Measurements from ENCODE around the gene IQSEC3. TPM values are rescaled to one million over a fixed set of nuclear protein-coding genes. Genes with fewer than 3 reads are reported as not detected.

The IQSEC3 gene
- total RNA-seq, 1 experiment from 2014 or later, result not detected

DNA sequence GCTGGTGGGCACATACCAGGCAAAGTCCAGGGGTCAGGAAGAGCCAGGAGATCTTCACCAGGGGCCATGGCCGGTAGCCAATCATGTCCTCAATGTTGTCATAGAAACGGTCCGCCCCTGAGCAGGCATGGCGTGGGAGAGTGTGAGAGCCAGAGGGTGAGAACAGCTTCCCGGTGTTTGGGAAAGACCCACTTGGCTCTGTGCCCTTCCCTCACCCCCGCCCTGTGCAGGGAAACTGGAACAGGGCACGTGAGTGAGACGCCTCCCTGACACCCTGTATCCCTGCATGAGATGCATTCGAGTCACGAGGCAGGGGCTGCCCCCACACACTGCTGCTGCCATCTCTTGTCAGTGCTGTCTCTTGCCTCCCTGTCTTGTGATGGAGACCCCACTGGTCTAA lies 126.7 kb downstream of the IQSEC3 start:
- no TSS peak for BruUV-seq (replicated peaks)
- no peaks in the 10 kb centered on the region for H3K9me3 ChIP-seq (ENCODE audit: control insufficient read depth, insufficient read depth, low read depth, low read length)
- no peak overlapping the region for H3K4me3 ChIP-seq (ENCODE audit: low read depth in 2 of 2, low read length in 2 of 2)
- no peak for TF ChIP-seq TCF7L2 (IDR thresholded peaks at IDR 0.05; ENCODE audit: low read depth, low read length)
- TF ChIP-seq, protein P1, sequence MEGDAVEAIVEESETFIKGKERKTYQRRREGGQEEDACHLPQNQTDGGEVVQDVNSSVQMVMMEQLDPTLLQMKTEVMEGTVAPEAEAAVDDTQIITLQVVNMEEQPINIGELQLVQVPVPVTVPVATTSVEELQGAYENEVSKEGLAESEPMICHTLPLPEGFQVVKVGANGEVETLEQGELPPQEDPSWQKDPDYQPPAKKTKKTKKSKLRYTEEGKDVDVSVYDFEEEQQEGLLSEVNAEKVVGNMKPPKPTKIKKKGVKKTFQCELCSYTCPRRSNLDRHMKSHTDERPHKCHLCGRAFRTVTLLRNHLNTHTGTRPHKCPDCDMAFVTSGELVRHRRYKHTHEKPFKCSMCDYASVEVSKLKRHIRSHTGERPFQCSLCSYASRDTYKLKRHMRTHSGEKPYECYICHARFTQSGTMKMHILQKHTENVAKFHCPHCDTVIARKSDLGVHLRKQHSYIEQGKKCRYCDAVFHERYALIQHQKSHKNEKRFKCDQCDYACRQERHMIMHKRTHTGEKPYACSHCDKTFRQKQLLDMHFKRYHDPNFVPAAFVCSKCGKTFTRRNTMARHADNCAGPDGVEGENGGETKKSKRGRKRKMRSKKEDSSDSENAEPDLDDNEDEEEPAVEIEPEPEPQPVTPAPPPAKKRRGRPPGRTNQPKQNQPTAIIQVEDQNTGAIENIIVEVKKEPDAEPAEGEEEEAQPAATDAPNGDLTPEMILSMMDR (IDR thresholded peaks at IDR 0.05), result no peak
- no peak for TF ChIP-seq POLR2AphosphoS5 (IDR thresholded peaks at IDR 0.05; ENCODE audit: low read depth, low read length)
- no peak for TF ChIP-seq SIN3A (IDR thresholded peaks at IDR 0.05; ENCODE audit: borderline replicate concordance, insufficient read depth, low read depth, low read length)
- POLR2A ChIA-PET, result no interaction called here
- CTCF ChIA-PET, result no interaction called here
- no peaks in the 10 kb centered on the region for H3K36me3 ChIP-seq (ENCODE audit: control insufficient read depth, insufficient read depth, low read length)
- no peaks in the 10 kb centered on the region for H3K27me3 ChIP-seq (ENCODE audit: control insufficient read depth, insufficient read depth, low read length)
- no peak overlapping the region for H3K27ac ChIP-seq (ENCODE audit: low read length)
- in situ Hi-C loops (cut with HindIII; ENCODE audit: low pct_unique_long_range_greater_than_20kb, low sequenced_read_pairs), result no loop called here
- intact Hi-C loops (cut with micrococcal nuclease; ENCODE audit: unreplicated experiment), result no loop called here
- no peak for DNase-seq (ENCODE audit: low read depth, low spot score)
- ATAC-seq, result no peak
- no peaks in the 10 kb centered on the region for H3K4me1 ChIP-seq (ENCODE audit: control insufficient read depth, insufficient read depth, low read length)

DNA sequence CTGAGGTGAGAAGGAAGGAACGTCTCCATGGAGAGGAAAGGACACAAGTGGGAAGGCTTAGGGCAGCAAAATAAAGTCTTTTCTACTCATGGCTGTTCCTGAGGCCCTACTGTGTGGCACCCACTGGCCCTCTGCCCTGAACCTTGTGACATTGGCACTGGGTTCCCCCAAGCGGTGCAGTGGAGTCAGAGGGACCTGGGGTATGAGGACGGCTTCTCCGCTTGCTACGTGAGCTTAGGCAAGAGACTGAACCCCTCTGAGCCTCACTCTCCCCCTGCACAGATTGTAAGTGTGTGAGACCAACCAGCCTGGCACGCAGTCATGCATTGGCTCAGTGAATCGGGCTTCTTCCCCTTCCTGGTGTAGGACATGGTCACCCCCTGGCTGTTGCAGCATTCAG lies 127.7 kb downstream of the IQSEC3 start:
- in situ Hi-C loops (cut with HindIII; ENCODE audit: low pct_unique_long_range_greater_than_20kb, low sequenced_read_pairs), result no loop called here
- BruUV-seq (replicated peaks), result no TSS peak
- POLR2A ChIA-PET, result no interaction called here

More for the DNA sequence above, 127.7 kb downstream of the IQSEC3 start:
- TF ChIP-seq, protein P1 (IDR thresholded peaks at IDR 0.05), result no peak
- TF ChIP-seq, protein P2, sequence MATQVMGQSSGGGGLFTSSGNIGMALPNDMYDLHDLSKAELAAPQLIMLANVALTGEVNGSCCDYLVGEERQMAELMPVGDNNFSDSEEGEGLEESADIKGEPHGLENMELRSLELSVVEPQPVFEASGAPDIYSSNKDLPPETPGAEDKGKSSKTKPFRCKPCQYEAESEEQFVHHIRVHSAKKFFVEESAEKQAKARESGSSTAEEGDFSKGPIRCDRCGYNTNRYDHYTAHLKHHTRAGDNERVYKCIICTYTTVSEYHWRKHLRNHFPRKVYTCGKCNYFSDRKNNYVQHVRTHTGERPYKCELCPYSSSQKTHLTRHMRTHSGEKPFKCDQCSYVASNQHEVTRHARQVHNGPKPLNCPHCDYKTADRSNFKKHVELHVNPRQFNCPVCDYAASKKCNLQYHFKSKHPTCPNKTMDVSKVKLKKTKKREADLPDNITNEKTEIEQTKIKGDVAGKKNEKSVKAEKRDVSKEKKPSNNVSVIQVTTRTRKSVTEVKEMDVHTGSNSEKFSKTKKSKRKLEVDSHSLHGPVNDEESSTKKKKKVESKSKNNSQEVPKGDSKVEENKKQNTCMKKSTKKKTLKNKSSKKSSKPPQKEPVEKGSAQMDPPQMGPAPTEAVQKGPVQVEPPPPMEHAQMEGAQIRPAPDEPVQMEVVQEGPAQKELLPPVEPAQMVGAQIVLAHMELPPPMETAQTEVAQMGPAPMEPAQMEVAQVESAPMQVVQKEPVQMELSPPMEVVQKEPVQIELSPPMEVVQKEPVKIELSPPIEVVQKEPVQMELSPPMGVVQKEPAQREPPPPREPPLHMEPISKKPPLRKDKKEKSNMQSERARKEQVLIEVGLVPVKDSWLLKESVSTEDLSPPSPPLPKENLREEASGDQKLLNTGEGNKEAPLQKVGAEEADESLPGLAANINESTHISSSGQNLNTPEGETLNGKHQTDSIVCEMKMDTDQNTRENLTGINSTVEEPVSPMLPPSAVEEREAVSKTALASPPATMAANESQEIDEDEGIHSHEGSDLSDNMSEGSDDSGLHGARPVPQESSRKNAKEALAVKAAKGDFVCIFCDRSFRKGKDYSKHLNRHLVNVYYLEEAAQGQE (IDR thresholded peaks at IDR 0.05; ENCODE audit: insufficient read depth in 1 of 2, low read depth in 2 of 2, low read length in 1 of 2), result no peak
- no peak for TF ChIP-seq SIN3A (IDR thresholded peaks at IDR 0.05; ENCODE audit: borderline replicate concordance, insufficient read depth, low read depth, low read length)
- no peak for TF ChIP-seq TCF7L2 (IDR thresholded peaks at IDR 0.05; ENCODE audit: low read depth, low read length)
- TF ChIP-seq POLR2AphosphoS5 (IDR thresholded peaks at IDR 0.05; ENCODE audit: low read depth, low read length), result no peak
- H3K4me3 ChIP-seq (ENCODE audit: low read depth in 2 of 2, low read length in 2 of 2), result no peak overlapping the region
- ATAC-seq (no peak), DNase-seq (ENCODE audit: low read depth, low spot score) (no peak)
- CTCF ChIA-PET, result no interaction called here
- H3K36me3 ChIP-seq (ENCODE audit: control insufficient read depth, insufficient read depth, low read length), result no peaks in the 10 kb centered on the region
- intact Hi-C loops (cut with micrococcal nuclease; ENCODE audit: unreplicated experiment), result no loop called here
- H3K27ac ChIP-seq (ENCODE audit: low read length), result no peak overlapping the region
- H3K4me1 ChIP-seq (ENCODE audit: control insufficient read depth, insufficient read depth, low read length), result no peaks in the 10 kb centered on the region
- H3K27me3 ChIP-seq (ENCODE audit: control insufficient read depth, insufficient read depth, low read length), result no peaks in the 10 kb centered on the region
- no peaks in the 10 kb centered on the region for H3K9me3 ChIP-seq (ENCODE audit: control insufficient read depth, insufficient read depth, low read depth, low read length)
